Measurements from ENCODE around the gene NFIA. TPM values are rescaled to one million over a fixed set of nuclear protein-coding genes. Genes with fewer than 3 reads are reported as not detected.

The NFIA gene
- total and polyA plus RNA-seq, 8 donors = 9.6 to 108 (median 37.2) TPM

- Histone ChIP-seq H3K27me3 (no peaks in the 10 kb centered on the region), H3K27ac (no peak overlapping the region), H3K36me3 (no peaks in the 10 kb centered on the region), H3K4me3 (no peak overlapping the region), H3K9me3 (no peaks in the 10 kb centered on the region), H3K4me1 (peaks cover 3 to 55% (median 32%) of the 10 kb centered on the region in 4 donors)
- TF ChIP-seq CTCF (IDR thresholded peaks at IDR 0.05) (no peak), POLR2A (IDR thresholded peaks at IDR 0.05) (no peak), POLR2AphosphoS5 (IDR thresholded peaks at IDR 0.05) (no peak), EP300 (IDR thresholded peaks at IDR 0.05) (no peak)
- intact Hi-C loops (cut with DNase I; ENCODE audit: low total_unique reads) = no loop called here
- 67 to 80% (median 75%) methylated on average over 5 of the region's 5 CpGs for WGBS, 5 donors
- DNase-seq = no peak
These were observed 189.0 kb downstream of the NFIA start for GRCh38 chr1:61271412-61271789.

- no peaks in the 10 kb centered on the region for H3K9me3 ChIP-seq
- H3K36me3 ChIP-seq = no peaks in the 10 kb centered on the region
- no peak overlapping the region for H3K4me3 ChIP-seq
- H3K4me1 ChIP-seq = peaks cover 3 to 52% (median 27%) of the 10 kb centered on the region in 4 donors
- intact Hi-C loops (cut with DNase I; ENCODE audit: low total_unique reads) = no loop called here
- peak overlapping the region in 2 of 5 donors; percentile 19 to 45 for H3K27ac ChIP-seq
- DNase-seq = no peak
- no peak for TF ChIP-seq CTCF (IDR thresholded peaks at IDR 0.05)
- TF ChIP-seq EP300 (IDR thresholded peaks at IDR 0.05) = no peak
- TF ChIP-seq POLR2AphosphoS5 (IDR thresholded peaks at IDR 0.05) = no peak
- no peak for TF ChIP-seq POLR2A (IDR thresholded peaks at IDR 0.05)
- no peaks in the 10 kb centered on the region for H3K27me3 ChIP-seq
- 84 to 91% (median 87%) methylated on average over 4 of the region's 4 CpGs for whole genome bisulfite sequencing, 5 donors
These were observed 190.9 kb downstream of the NFIA start for GRCh38 chr1:61273167-61273705.

- Histone ChIP-seq H3K4me3 (no peak overlapping the region), H3K4me1 (peaks cover 3 to 52% (median 21%) of the 10 kb centered on the region in 4 donors), H3K9me3 (no peaks in the 10 kb centered on the region), H3K36me3 (no peaks in the 10 kb centered on the region), H3K27me3 (no peaks in the 10 kb centered on the region), H3K27ac (peak overlapping the region in 1 of 5 donors; percentile 45)
- no peak for DNase-seq
- 94 to 96% (median 95%) methylated on average over 5 of the region's 5 CpGs for WGBS, 5 donors
- no peak for TF ChIP-seq EP300 (IDR thresholded peaks at IDR 0.05)
- no peak for TF ChIP-seq CTCF (IDR thresholded peaks at IDR 0.05)
- no peak for TF ChIP-seq POLR2AphosphoS5 (IDR thresholded peaks at IDR 0.05)
- TF ChIP-seq POLR2A (IDR thresholded peaks at IDR 0.05) = no peak
- intact Hi-C loops (cut with DNase I; ENCODE audit: low total_unique reads) = no loop called here
These were observed 191.5 kb downstream of the NFIA start for GRCh38 chr1:61273861-61274260.

- Histone ChIP-seq H3K27me3 (no peaks in the 10 kb centered on the region), H3K9me3 (no peaks in the 10 kb centered on the region), H3K4me3 (no peak overlapping the region), H3K27ac (peak overlapping the region in 1 of 5 donors; percentile 3), H3K4me1 (peaks cover 0 to 41% (median 17%) of the 10 kb centered on the region in 4 donors), H3K36me3 (no peaks in the 10 kb centered on the region)
- intact Hi-C loops (cut with DNase I; ENCODE audit: low total_unique reads) = no loop called here
- peak in 1 of 2 donors; percentile 23 for DNase-seq
- TF ChIP-seq POLR2AphosphoS5 (IDR thresholded peaks at IDR 0.05) (no peak), EP300 (IDR thresholded peaks at IDR 0.05) (no peak), POLR2A (IDR thresholded peaks at IDR 0.05) (no peak), CTCF (IDR thresholded peaks at IDR 0.05) (no peak)
- 66 to 85% (median 84%) methylated on average over 7 of the region's 7 CpGs for WGBS, 5 donors
These were observed 192.6 kb downstream of the NFIA start for GRCh38 chr1:61274939-61275338.
